Measurements from ENCODE around the gene PIP5K1C. TPM values are rescaled to one million over a fixed set of nuclear protein-coding genes. Genes with fewer than 3 reads are reported as not detected.

The PIP5K1C gene
- total and polyA plus RNA-seq, 9 of the 15 experiments (the other 6 are each of a cell fraction or from before 2014, with no cell fraction given), result 0.38 to 22.1 (median 4.1) TPM

DNA sequence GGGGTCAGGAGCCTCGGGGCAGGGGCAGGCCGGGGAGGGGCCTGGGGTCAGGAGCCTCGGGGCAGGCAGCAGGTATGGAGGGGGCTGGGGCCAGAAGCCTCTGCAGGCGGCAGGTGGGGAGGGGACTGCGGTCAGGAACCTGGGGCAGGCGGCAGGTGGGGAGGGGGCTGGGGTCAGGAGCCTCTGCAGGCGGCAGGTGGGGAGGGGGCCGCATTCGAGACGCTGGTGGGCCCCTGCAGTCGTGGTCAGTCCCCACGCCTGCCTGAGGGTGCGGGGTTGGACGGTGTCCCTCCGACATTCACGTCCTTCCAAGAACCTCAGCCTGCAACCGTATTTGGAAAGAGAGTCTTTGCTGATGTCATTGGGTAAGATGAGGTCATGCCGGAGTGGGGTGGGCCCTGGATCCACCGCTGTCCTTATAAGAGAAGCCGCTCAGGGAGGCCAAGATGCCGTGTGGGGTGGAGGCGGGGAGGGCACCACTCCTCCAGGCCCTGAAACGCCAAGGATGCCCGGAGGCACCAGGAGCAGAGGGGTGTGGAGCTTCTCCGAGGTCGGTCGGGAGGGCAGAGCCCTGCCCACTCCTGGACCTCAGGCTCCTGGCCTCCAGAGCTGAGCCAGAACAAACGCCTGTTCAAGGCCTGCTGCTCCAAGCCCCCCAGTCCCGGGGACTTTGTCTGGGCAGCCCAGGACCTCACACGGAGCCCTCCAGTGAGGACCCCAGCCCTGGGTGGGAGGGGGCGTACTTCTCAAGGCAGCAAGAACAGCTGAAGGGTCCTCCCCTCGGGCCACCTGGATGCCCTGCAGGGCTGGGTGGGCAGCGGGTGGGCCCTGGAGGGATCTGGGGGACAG, 30.1 kb downstream of the PIP5K1C start (continued):
- TF ChIP-seq MAFF (IDR thresholded peaks at IDR 0.05; ENCODE audit: low read length) (0 out of 2 replicates have a peak, but pooled peaks have one; percentile 7), BRD9 (IDR thresholded peaks at IDR 0.05; ENCODE audit: low read depth, partially characterized antibody) (peak; percentile 50), RBM39 (optimal IDR thresholded peaks at IDR 0.05; ENCODE audit: low read depth, low read length) (peak; percentile 61), ZFX (CRISPR knock-in tag; IDR thresholded peaks at IDR 0.05) (no peak), SMAD4 (CRISPR knock-in tag; conservative IDR thresholded peaks at IDR 0.05) (no peak), ZNF175 (CRISPR knock-in tag; IDR thresholded peaks at IDR 0.05; ENCODE audit: low read depth) (peak; percentile 49; the same call in 1 of the 2 replicates), ETV1 (tag; conservative IDR thresholded peaks at IDR 0.05; ENCODE audit: low read depth) (no peak), FOXJ2 (tag; IDR thresholded peaks at IDR 0.05) (peak; percentile 57; the same call in 1 of the 2 replicates), TARDBP (IDR thresholded peaks at IDR 0.05) (peak; percentile 85; the same call in 1 of the 2 replicates), MAZ (CRISPR knock-in tag; conservative IDR thresholded peaks at IDR 0.05 in 1 of 2, IDR thresholded peaks at IDR 0.05 in 1 of 2) (peak; percentile 34 to 75; a peak in 3 of 4 replicates), MEF2A (IDR thresholded peaks at IDR 0.05; ENCODE audit: control insufficient read depth, low read depth, low read length) (no peak), NFE2 (IDR thresholded peaks at IDR 0.05; ENCODE audit: low read depth) (peak; percentile 71)
- TF ChIP-seq, protein P1, sequence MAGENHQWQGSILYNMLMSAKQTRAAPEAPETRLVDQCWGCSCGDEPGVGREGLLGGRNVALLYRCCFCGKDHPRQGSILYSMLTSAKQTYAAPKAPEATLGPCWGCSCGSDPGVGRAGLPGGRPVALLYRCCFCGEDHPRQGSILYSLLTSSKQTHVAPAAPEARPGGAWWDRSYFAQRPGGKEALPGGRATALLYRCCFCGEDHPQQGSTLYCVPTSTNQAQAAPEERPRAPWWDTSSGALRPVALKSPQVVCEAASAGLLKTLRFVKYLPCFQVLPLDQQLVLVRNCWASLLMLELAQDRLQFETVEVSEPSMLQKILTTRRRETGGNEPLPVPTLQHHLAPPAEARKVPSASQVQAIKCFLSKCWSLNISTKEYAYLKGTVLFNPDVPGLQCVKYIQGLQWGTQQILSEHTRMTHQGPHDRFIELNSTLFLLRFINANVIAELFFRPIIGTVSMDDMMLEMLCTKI (IDR thresholded peaks at IDR 0.05; ENCODE audit: partially characterized antibody), result no peak
- TF ChIP-seq, protein P2, sequence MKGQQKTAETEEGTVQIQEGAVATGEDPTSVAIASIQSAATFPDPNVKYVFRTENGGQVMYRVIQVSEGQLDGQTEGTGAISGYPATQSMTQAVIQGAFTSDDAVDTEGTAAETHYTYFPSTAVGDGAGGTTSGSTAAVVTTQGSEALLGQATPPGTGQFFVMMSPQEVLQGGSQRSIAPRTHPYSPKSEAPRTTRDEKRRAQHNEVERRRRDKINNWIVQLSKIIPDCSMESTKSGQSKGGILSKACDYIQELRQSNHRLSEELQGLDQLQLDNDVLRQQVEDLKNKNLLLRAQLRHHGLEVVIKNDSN (CRISPR knock-in tag; IDR thresholded peaks at IDR 0.05), result no peak
- TF ChIP-seq, protein P3, sequence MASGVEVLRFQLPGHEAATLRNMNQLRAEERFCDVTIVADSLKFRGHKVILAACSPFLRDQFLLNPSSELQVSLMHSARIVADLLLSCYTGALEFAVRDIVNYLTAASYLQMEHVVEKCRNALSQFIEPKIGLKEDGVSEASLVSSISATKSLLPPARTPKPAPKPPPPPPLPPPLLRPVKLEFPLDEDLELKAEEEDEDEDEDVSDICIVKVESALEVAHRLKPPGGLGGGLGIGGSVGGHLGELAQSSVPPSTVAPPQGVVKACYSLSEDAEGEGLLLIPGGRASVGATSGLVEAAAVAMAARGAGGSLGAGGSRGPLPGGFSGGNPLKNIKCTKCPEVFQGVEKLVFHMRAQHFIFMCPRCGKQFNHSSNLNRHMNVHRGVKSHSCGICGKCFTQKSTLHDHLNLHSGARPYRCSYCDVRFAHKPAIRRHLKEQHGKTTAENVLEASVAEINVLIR (CRISPR knock-in tag; IDR thresholded peaks at IDR 0.05), result peak; percentile 63; the same call in 1 of the 2 replicates
- TF ChIP-seq, protein P4, sequence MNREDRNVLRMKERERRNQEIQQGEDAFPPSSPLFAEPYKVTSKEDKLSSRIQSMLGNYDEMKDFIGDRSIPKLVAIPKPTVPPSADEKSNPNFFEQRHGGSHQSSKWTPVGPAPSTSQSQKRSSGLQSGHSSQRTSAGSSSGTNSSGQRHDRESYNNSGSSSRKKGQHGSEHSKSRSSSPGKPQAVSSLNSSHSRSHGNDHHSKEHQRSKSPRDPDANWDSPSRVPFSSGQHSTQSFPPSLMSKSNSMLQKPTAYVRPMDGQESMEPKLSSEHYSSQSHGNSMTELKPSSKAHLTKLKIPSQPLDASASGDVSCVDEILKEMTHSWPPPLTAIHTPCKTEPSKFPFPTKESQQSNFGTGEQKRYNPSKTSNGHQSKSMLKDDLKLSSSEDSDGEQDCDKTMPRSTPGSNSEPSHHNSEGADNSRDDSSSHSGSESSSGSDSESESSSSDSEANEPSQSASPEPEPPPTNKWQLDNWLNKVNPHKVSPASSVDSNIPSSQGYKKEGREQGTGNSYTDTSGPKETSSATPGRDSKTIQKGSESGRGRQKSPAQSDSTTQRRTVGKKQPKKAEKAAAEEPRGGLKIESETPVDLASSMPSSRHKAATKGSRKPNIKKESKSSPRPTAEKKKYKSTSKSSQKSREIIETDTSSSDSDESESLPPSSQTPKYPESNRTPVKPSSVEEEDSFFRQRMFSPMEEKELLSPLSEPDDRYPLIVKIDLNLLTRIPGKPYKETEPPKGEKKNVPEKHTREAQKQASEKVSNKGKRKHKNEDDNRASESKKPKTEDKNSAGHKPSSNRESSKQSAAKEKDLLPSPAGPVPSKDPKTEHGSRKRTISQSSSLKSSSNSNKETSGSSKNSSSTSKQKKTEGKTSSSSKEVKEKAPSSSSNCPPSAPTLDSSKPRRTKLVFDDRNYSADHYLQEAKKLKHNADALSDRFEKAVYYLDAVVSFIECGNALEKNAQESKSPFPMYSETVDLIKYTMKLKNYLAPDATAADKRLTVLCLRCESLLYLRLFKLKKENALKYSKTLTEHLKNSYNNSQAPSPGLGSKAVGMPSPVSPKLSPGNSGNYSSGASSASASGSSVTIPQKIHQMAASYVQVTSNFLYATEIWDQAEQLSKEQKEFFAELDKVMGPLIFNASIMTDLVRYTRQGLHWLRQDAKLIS (CRISPR knock-in tag; IDR thresholded peaks at IDR 0.05), result peak; percentile 85
- TF ChIP-seq, protein P5, sequence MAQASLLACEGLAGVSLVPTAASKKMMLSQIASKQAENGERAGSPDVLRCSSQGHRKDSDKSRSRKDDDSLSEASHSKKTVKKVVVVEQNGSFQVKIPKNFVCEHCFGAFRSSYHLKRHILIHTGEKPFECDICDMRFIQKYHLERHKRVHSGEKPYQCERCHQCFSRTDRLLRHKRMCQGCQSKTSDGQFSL (CRISPR knock-in tag; IDR thresholded peaks at IDR 0.05), result peak; percentile 74; the same call in 1 of the 2 replicates
- TF ChIP-seq, protein P5 (tag; IDR thresholded peaks at IDR 0.05), result no peak; a peak in 1 of 4 replicates
